ENCODE data around the gene GRM7.

- no peak for TF ChIP-seq SNRNP70 (optimal IDR thresholded peaks at IDR 0.05; ENCODE audit: low read depth, low read length)
- TF ChIP-seq SAFB (IDR thresholded peaks at IDR 0.05; ENCODE audit: borderline replicate concordance, low read depth, low read length) = no peak
- TF ChIP-seq MAFK (IDR thresholded peaks at IDR 0.05; ENCODE audit: low read length) = no peak
- TF ChIP-seq POLR2AphosphoS5 (IDR thresholded peaks at IDR 0.05; ENCODE audit: control insufficient read depth, insufficient read depth, low read depth, low read length) = no peak
- no peak for TF ChIP-seq SIN3A (IDR thresholded peaks at IDR 0.05; ENCODE audit: borderline replicate concordance in 2 of 2, control insufficient read depth in 1 of 2, low read depth in 2 of 2, low read length in 2 of 2)
- TF ChIP-seq ATF2 (CRISPR knock-in tag; IDR thresholded peaks at IDR 0.05) = no peak
- TF ChIP-seq ZNF24 (IDR thresholded peaks at IDR 0.05) = no peak
- TF ChIP-seq POLR2A (conservative IDR thresholded peaks at IDR 0.05) = no peak
- no peak for TF ChIP-seq L3MBTL2 (IDR thresholded peaks at IDR 0.05)
- TF ChIP-seq MBD1 (CRISPR knock-in tag; IDR thresholded peaks at IDR 0.05) = no peak
- no peak for TF ChIP-seq SETDB1 (IDR thresholded peaks at IDR 0.05; ENCODE audit: low read length)
- no peak for TF ChIP-seq NCOR1 (IDR thresholded peaks at IDR 0.05)
These were observed 567.3 kb downstream of the GRM7 start for GRCh38 chr3:7428206-7428718.

Measured in K562 (cell line).